GM21619 (cell line): Measurements from ENCODE around the gene MAN1C1.
A peak's percentile ranks its signal among the peaks of the same experiment; 100 is the strongest.

Experiments used
- ATAC-seq: cut with Tn5 transposase; IDR thresholded peaks from one replicate; pipeline ENCODE4 v1.9.1; 2021; ENCODE audit not compliant: unreplicated experiment

MAN1C1 gene

GRCh38 chr1:25798666-25799351 is 182.2 kb downstream of the MAN1C1 start:
- no peak for ATAC-seq

DNA sequence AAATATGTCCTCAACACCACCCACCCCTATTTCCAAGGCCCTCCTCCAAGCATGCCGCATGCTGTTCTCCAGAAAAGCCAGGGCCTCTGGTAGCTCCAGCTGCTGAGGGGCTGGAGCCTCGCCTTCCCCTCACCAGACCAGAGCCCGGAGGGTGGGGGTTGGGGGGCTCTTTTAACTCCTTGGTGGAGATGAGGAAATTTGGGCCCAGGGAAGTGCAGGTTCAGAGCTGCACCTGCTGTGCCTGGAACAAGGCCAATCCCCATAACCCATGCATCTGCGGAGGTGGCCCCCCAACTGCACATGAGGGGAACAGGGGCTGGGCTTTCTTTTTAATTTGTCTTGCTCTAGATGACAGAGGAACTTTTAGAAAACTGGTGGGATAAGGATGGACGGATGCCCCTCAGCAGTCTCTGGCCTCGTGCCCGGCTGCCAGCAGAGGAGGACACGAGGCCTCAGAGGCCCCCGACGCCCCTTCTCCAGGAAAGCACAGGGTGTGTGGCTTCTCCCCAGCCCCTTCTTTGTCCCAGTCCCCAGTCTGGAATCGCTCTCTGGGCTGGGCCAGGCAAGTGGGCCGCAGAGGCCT is 182.9 kb downstream of the MAN1C1 start:
- ATAC-seq: no peak

- no peak for ATAC-seq
Observed at GRCh38 chr1:25799935-25800702, 183.5 kb downstream of the MAN1C1 start, which contains the start of gene SELENON. Gene SELENON (plus strand): TSS chr1:25800193. CDS start chr1:25800231, 38 bp downstream.

GRCh38 chr1:25800703-25801377 is 184.2 kb downstream of the MAN1C1 start:
- ATAC-seq: no peak

GRCh38 chr1:25802915-25803314 is 186.3 kb downstream of the MAN1C1 start:
- no peak for ATAC-seq

GRCh38 chr1:25803368-25803767 is 186.8 kb downstream of the MAN1C1 start:
- no peak for ATAC-seq

- ATAC-seq: peak; percentile 66
Observed at GRCh38 chr1:25804244-25804963, 187.8 kb downstream of the MAN1C1 start.

GRCh38 chr1:25804964-25805862 is 188.6 kb downstream of the MAN1C1 start:
- no peak for ATAC-seq

DNA sequence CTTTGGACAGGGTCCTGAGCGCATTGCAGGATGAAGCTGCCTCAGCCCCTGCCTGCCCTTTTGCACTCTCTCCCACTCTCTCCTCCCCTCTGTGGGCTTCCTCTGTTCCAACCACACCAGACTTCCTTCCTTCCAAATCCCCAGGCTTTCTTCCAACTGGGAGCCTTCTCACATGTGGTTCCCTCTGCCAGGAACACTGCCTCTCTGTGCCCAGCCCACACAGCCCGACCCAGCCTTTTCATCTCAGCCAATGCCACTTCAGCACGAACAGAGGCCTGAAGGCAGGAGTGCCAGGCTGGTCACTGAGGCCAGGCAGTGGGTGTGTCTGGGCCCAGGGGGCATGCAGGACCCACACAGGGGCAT is 189.3 kb downstream of the MAN1C1 start:
- ATAC-seq: no peak

GRCh38 chr1:25806418-25806817 is 189.8 kb downstream of the MAN1C1 start:
- no peak for ATAC-seq

GRCh38 chr1:25807480-25808390 is 191.1 kb downstream of the MAN1C1 start:
- no peak for ATAC-seq

- no peak for ATAC-seq
Observed at GRCh38 chr1:25808481-25809244, 192.1 kb downstream of the MAN1C1 start.

DNA sequence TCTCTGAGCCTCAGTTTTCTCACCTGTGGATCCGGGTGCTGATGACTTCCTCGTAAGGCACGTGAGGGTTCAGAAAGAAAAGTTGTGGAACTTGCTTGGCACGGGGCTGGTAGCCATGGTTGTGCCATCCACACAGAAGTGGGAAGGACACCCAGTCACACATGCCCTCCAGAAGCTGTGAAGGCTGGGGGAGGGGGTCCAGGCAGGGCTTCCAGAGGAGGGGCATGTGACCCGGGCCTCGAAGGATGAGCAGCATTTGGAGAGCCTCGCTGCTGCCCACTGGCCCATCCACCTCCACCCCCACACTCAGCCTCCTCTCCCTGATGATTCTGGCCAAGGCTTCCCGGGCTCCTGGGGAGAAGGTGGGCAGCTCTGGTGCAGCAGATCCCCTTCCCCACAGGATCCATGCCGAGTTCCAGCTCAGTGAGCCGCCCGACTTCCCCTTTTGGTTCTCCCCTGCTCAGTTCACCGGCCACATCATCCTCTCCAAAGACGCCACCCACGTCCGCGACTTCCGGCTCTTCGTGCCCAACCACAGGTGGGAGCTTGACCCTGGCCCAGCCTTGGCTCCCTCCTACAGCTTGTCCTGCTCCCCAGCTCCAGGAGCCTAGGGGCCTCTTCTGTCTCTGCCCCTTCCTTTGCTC is 192.8 kb downstream of the MAN1C1 start:
- no peak for ATAC-seq

DNA sequence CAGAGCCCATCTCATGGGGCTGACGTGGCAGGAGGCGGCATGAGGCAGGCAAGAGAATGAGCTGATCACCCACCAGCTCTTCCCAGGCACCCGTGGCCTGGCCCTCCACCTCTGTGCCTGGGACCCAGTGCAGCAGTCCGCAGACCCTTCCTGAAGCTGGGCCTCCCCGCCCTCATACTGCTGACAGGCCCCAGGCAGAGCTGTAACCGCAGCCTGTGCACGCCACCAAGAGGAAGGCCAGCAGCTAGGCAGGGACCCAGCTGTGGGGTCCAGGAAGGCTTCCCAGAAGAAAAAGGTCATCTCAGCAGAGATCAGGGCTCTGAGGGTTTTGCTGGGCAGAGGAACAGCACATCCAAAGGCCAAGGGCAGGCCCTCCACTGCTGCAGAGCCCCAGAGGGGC is 193.3 kb downstream of the MAN1C1 start:
- ATAC-seq: no peak

DNA sequence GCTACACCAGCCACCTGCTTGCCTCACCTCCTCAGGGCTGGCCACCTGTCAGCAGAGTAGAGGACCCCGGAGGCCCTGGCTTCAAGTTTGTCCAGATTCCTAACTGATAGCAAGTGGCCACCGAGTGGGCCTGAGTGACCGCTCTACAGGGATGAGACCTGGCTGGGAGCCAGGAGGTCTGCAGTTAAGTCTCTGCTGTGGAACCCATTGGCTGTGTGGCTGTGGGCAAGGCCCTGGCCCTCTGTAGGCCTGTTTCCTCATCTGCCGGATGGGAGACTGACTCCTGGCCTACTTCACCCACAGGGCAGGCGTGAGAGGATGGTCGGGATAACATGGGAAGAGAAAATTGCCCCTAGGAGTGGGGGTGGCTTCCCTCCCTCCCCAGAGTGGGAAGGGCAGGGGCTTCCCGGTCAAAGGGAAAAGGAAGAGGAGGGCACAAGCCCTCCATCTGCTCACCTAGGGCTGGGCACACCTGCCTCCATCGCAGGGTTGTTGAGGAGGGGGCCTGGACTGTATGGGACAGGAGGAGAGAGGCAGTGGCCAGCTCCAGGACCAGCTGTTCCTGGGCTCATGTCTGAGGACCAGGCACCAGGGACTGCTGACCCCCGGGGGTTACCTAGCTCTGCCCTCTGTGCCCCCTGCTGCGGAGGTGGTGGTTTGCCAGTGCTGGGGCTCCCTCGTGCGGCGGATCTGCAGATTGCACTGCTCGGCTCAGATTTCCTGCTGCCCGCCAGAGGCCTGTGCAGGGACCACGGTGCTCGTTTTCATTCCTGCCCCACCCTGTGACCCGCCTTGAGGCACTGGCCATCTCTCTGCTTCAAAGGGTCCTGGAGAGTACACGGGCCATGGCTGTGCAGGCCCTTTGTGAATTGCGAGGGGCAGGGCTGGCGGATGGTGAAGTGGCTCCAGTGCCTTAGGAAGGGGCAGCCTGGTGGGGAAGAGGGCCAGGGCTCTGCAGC is 194.0 kb downstream of the MAN1C1 start:
- ATAC-seq: no peak

DNA sequence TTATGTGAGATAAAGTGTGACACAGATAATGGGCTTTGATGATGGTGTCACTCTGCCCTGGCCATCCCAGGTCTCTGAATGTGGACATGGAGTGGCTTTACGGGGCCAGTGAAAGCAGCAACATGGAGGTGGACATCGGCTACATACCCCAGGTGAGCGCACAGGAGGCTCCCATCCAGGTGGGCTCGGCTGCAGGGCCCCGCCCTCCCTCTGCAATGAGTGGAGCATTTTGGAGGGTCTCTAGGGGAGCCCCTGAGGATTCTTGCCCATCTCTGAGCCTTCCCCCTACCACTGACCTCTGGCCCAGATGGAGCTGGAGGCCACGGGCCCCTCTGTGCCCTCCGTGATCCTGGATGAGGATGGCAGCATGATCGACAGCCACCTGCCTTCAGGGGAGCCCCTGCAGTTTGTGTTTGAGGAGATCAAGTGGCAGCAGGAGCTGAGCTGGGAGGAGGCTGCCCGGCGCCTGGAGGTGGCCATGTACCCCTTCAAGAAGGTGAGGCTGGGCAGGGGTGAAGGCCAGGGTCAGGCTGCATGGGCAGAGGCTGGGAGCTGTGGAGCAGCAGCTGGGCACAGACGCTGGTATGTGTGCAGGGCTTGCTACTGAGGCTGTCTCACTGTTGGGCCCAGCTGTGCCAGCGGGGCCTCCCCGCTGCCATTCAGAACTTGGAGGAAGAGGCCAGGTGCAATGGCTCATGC is 194.9 kb downstream of the MAN1C1 start:
- ATAC-seq: no peak
